Stimulated activated memory B cell treated with anti-CD40 and anti-IgM and Interleukin-4, amounts not matched to agents 10 μg/mL and 1 μg/mL and 100 μg/mL, for 72 hours (primary cell): ENCODE measurements around the gene LYZL1.
"Not testable (repeated sequence)": the region's sequence is repeated elsewhere in the genome, so short reads cannot be mapped to it uniquely, and the experiment has no call there.

Experiments
- ATAC-seq: fragments of 150-1000 bp; cut with Tn5 transposase; 2 replicates; pipeline ENCODE4 v1.10.0; 2021
- H3K27ac Mint-ChIP-seq: one replicate; pipeline ENCODE4 v1.8.0; 2022; ENCODE audit warnings: mild to moderate bottlenecking, mixed read lengths
- H3K27me3 Mint-ChIP-seq: one replicate; pipeline ENCODE4 v1.8.0; 2022; ENCODE audit warnings: mixed read lengths
- H3K36me3 Mint-ChIP-seq: one replicate; pipeline ENCODE4 v1.8.0; 2022; ENCODE audit warnings: mixed read lengths
- H3K4me1 Mint-ChIP-seq: one replicate; pipeline ENCODE4 v1.8.0; 2022; ENCODE audit warnings: mixed read lengths
- H3K4me3 Mint-ChIP-seq: one replicate; pipeline ENCODE4 v1.8.0; 2022; ENCODE audit warnings: mild to moderate bottlenecking, moderate library complexity, mixed read lengths
- H3K9me3 Mint-ChIP-seq: one replicate; pipeline ENCODE4 v1.8.0; 2022; ENCODE audit warnings: mixed read lengths

LYZL1 gene

DNA sequence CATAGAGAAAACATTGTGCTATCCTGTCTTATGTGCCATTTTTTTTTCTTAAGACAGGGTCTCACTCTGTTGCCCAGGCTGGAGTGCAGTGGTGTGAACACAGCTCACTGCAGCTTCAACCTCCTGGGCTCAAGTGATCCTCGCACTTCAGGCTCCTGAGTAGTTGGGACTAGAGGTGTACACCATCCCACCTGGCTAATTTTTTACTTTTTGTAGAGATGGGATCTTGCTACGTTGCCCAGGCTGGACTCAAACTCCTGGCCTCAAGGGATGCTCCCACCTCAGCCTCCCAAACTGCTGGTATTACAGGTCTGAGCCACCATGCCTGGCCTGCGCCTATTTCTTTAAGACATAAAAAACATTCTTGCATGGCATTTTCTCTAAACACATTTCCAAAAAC lies 20.6 kb downstream of the LYZL1 start:
- Mint-ChIP-seq H3K4me1 (peaks cover 5% of the 10 kb centered on the region), H3K27ac (no peak overlapping the region), H3K36me3 (no peaks in the 10 kb centered on the region), H3K9me3 (no peaks in the 10 kb centered on the region), H3K4me3 (no peak overlapping the region), H3K27me3 (peaks cover 16% of the 10 kb centered on the region)
- no peak for ATAC-seq

DNA sequence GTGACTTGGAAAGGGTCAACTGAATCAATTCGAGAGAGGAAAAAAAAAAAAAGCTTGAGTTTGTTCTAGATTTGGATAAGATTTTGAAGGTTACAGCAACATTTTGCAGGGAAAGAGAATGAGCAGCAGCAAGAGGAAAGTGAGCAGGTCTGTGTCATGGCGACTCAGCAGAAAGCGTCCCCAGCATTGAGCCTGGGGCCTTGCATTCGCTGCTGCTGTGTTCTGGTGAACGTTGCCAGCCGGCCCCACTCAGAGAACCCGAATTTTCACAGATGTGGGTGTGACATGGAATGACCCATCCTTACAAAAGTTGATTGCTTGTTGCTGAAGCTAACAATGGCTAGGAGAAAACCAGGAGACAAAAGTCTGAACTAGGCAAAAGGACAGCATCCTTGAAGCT lies 21.6 kb downstream of the LYZL1 start:
- peaks cover 12% of the 10 kb centered on the region for H3K27me3 Mint-ChIP-seq
- not testable (repeated sequence) for ATAC-seq, H3K4me3 Mint-ChIP-seq, H3K9me3 Mint-ChIP-seq, H3K27ac Mint-ChIP-seq, H3K36me3 Mint-ChIP-seq, H3K4me1 Mint-ChIP-seq

DNA sequence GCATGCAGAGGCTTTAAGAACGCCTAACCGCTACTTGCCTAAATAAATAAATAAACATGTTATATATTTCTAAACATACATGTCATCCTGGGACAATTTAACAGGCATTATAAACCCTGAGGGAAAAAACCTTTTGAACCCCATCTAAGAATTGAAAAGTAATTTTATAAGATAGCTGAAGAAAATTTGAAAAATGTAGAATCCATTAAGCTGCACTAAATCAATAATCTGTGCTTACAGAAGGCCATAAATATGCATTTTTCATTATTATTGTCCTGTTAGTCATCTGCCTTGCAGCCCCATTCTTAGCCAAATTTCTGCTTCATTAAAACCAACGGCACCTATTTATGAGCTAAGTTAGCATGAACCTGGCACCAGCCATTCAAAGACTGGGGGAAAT lies 24.2 kb downstream of the LYZL1 start:
- Mint-ChIP-seq H3K27ac (no peak overlapping the region), H3K36me3 (no peaks in the 10 kb centered on the region), H3K27me3 (peaks cover 26% of the 10 kb centered on the region), H3K4me3 (no peak overlapping the region), H3K4me1 (peaks cover under 1% of the 10 kb centered on the region), H3K9me3 (no peaks in the 10 kb centered on the region)
- no peak for ATAC-seq

DNA sequence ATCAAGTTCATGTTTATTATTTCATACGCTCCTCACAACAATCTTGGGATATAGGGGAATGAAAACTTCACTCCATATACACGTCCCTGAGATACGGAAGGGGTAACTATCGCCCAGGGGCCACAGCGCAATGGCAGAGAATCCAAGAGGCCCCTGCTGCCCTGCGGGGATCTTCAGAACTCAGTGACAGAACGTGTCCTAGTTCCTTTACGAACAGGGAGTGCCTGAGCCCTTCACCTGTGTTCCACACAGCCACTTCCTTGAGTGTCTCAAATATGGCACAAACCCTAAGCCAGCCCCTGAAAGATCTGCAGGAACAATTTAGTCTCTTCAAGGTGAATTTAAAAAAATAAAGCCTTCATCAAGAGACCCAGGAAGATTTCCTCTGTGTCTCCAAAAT lies 25.9 kb downstream of the LYZL1 start:
- H3K36me3 Mint-ChIP-seq, result no peaks in the 10 kb centered on the region
- peaks cover 42% of the 10 kb centered on the region for H3K27me3 Mint-ChIP-seq
- no peak overlapping the region for H3K4me3 Mint-ChIP-seq
- no peak for ATAC-seq
- peaks cover 6% of the 10 kb centered on the region for H3K4me1 Mint-ChIP-seq
- no peaks in the 10 kb centered on the region for H3K9me3 Mint-ChIP-seq
- no peak overlapping the region for H3K27ac Mint-ChIP-seq

DNA sequence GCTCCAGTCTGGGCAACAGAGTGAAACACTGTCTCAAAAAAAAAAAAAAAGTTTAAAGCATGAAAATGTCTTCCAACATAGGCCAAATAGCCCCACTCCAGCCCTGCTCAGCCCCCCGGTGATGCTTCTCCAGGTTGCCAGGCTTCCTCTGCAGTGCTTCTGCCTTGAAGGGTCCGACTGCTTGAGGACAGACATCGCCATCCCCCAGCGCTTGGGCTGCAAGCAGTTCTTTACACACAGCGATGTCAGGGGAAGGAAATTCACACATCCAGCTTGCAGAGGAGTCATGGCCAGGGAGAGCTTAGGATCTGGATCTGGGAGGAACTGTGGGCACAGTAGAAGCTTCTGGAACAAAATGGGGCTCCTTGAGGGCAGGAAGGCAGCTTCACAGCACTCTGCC lies 26.9 kb downstream of the LYZL1 start:
- H3K9me3 Mint-ChIP-seq, result no peaks in the 10 kb centered on the region
- peaks cover 47% of the 10 kb centered on the region for H3K27me3 Mint-ChIP-seq
- no peaks in the 10 kb centered on the region for H3K36me3 Mint-ChIP-seq
- H3K4me3 Mint-ChIP-seq, result no peak overlapping the region
- peaks cover 6% of the 10 kb centered on the region for H3K4me1 Mint-ChIP-seq
- ATAC-seq, result no peak
- no peak overlapping the region for H3K27ac Mint-ChIP-seq

DNA sequence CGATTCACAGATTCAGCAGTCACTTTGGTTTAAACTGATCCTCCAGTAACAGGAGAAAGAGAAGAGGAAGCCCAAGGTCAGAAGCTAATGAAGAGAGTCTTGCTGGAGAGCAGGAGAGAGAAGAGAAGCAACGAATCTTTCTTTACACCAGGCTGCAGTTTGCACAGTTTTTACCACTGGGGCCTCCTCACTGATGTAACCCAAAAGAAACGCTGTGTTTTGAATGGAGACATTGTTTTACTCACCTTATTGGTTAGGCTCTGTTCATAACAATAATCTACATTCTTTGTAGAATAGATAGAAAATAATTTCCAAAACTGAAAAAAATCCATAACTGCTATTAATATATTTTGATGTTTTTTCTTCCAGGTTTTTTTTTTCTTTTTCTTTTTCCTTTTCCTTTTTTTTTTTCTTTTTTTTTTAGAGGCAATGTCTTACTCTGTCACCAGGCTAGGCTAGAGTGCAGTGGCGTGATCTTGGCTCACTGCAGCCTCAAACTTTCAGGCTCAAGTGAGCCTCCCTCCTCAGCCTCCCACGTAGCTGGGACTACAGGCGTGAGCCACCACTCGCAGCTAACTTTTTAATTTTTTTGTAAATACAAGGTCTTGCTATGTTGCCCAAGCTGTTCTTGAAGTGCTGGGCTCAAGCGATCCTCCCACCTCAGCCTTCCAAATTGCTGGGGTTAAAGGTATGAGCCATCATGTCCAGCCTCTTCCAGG lies 27.6 kb downstream of the LYZL1 start:
- Mint-ChIP-seq H3K9me3 (no peaks in the 10 kb centered on the region), H3K36me3 (no peaks in the 10 kb centered on the region), H3K27me3 (peaks cover 47% of the 10 kb centered on the region), H3K4me1 (peaks cover 6% of the 10 kb centered on the region), H3K27ac (no peak overlapping the region), H3K4me3 (no peak overlapping the region)
- no peak for ATAC-seq

DNA sequence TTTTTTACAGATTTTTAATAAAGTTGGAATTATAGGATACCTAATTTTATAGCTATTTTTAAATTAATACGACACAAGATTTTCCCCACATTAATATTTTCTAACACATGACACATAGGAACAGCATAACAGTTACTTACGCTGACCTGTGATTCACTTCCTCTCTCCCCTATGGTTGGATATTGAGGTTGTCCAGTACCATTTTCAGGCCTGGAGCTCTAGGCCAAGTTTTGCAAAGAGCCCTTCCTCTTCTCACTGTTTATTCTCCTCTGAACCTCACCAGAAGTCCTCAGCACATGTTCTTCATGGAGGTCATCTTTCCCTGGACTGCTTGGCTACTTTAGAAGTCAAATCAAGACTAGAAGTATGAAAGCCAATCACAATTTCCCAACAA lies 28.2 kb downstream of the LYZL1 start:
- no peaks in the 10 kb centered on the region for H3K9me3 Mint-ChIP-seq
- H3K27ac Mint-ChIP-seq, result no peak overlapping the region
- H3K4me3 Mint-ChIP-seq, result no peak overlapping the region
- H3K4me1 Mint-ChIP-seq, result peaks cover 6% of the 10 kb centered on the region
- H3K27me3 Mint-ChIP-seq, result peaks cover 47% of the 10 kb centered on the region
- ATAC-seq, result no peak
- no peaks in the 10 kb centered on the region for H3K36me3 Mint-ChIP-seq

DNA sequence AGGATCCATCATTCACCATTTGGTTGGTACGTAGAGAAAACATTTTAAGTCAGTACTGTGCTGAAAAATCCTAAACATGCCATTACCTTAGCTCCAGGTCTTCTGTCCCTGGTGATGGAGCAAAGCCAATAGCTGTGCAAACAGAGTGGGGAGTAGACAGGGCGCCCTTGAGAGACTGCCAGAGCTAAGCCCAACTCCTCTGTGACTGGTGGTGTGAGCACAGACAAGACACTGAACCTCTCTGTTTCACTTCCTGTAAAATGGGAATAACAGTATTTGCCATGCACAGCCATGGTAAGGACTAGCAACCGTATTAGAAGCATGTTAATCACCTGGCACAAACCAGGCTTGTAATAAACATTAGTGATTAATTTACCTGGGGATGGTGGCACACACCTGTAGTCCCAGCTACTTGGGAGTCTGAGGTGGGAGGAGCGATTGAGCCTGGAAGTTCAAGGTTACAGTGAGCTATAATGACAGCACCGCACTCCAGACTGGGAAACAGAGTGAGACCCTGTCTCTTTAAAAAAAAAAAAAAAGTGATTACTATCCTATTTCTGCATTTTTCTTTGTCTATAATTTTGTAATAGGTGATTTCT lies 28.7 kb downstream of the LYZL1 start:
- Mint-ChIP-seq H3K4me3 (no peak overlapping the region), H3K4me1 (peaks cover 6% of the 10 kb centered on the region), H3K36me3 (no peaks in the 10 kb centered on the region), H3K27ac (no peak overlapping the region), H3K27me3 (peaks cover 47% of the 10 kb centered on the region), H3K9me3 (no peaks in the 10 kb centered on the region)
- no peak for ATAC-seq

DNA sequence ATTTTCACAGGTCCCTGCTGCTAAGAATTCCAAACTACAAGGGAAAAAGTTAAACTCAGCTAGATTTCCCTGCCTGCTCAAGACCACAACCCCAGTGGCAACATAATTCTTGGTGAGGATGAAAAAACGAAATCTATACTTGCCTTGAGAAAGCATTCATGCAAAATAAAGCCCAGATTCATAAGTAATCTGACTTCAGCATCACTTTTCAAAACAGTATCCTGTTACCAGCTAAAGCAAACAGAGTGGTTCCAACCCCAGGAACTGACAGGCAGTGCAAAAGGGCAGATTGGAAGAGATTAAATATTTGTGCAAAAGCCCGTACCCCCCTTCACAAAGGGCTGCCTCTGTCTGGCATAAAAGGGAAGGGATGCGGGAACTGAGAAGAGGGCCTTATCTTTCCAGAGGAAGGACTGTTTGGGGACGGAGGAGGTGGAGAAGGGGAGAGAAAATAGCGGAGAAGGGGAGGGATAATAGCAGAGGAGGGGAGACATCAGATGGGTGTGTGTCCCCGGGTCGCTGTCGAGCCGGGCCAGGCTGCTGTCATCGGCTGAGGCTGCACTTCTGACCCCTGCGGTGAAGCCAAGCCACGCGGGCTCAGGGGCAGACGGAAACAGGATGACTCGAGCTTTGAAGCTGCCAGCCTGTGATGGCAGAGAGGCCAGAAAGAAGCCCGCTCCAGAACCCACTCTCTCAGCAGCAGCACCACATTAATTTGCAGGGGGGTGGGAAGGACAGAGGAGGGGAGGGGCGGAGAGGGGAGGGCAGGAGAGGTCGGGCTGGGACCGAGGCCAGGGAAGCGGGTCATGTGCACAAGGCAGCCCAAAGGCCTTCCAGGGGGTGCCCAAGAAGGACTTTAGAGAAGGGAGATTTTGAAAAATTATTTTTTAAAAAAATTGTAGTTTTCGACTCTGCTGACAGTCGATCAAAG lies 29.5 kb downstream of the LYZL1 start:
- not testable (repeated sequence) for H3K4me3 Mint-ChIP-seq, H3K9me3 Mint-ChIP-seq, H3K4me1 Mint-ChIP-seq, H3K36me3 Mint-ChIP-seq, H3K27ac Mint-ChIP-seq
- ATAC-seq, result peak; percentile 18
- peaks cover 47% of the 10 kb centered on the region for H3K27me3 Mint-ChIP-seq

DNA sequence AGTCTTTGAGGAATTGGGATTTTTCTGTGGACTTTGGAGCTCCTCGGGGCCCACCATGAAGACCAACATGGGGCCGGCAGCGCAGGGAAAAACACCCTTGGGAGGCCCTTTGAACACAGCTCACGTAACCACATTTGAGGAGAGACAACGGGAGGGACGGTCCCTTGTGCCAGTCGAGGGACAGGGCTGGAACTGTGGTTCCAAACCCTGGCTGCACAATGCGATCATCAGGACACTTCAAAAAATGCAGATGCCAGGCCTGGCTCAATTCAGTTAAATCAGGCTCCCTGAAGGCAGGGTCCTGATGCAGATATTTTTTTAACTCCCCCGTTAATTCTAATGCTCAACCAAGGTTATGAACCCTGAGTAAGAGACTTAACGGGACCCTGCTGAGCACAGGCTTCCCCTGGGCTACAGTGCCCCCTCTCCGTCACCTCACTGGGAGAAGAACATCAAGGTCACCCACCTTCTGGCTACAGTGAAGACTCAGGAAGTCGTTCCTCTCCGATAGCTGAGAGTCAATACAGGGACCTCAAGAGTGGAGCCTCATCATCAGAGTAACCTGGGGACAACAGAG lies 30.4 kb downstream of the LYZL1 start:
- ATAC-seq, result no peak
- Mint-ChIP-seq H3K4me3 (no peak overlapping the region), H3K9me3 (no peaks in the 10 kb centered on the region), H3K36me3 (no peaks in the 10 kb centered on the region), H3K27ac (no peak overlapping the region), H3K27me3 (peaks cover 41% of the 10 kb centered on the region), H3K4me1 (peaks cover 6% of the 10 kb centered on the region)

DNA sequence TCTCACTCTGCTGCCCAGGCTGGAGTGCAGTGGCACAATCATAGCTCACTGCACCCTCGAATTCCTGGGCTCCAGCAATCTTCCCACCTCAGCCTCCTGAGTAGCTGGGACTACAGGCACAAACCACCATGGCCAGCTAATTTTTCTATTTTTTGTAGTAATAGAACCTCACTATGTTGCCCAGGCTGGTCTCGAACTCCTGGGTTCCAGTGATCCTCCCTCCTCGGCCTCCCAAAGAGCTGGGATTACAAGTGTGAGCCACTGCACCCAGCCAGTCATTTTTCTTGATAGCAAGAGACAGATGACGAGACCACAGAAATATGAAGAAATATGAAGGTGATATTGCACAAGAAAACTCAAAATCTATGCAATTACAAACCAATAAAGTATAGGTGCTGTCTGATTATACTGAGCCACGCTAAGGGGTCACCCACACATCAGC lies 31.8 kb downstream of the LYZL1 start:
- not testable (repeated sequence) for H3K27ac Mint-ChIP-seq, H3K9me3 Mint-ChIP-seq, H3K4me1 Mint-ChIP-seq, H3K4me3 Mint-ChIP-seq, ATAC-seq, H3K36me3 Mint-ChIP-seq
- H3K27me3 Mint-ChIP-seq, result peaks cover 35% of the 10 kb centered on the region

DNA sequence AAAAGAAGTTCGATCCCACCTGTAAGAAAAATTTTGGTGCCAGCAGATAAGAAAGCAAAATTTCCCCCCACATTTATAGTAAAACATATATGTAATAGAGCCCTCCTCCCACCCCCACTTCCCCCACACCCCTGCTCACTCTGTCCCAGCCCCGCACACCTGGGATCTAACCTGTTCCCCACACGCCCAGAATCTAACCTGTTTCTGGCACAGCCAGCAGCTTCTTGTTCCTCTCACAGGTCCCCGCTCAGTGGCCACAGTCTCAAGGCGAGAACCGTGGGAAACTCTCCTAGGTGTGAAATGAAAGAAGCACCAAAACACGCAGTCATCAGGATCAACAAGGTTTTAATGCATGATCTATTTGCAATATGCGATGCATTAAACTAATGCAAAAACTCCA lies 32.8 kb downstream of the LYZL1 start:
- no peak for ATAC-seq
- no peaks in the 10 kb centered on the region for H3K9me3 Mint-ChIP-seq
- H3K36me3 Mint-ChIP-seq, result no peaks in the 10 kb centered on the region
- peaks cover 6% of the 10 kb centered on the region for H3K4me1 Mint-ChIP-seq
- no peak overlapping the region for H3K4me3 Mint-ChIP-seq
- no peak overlapping the region for H3K27ac Mint-ChIP-seq
- H3K27me3 Mint-ChIP-seq, result peaks cover 35% of the 10 kb centered on the region

DNA sequence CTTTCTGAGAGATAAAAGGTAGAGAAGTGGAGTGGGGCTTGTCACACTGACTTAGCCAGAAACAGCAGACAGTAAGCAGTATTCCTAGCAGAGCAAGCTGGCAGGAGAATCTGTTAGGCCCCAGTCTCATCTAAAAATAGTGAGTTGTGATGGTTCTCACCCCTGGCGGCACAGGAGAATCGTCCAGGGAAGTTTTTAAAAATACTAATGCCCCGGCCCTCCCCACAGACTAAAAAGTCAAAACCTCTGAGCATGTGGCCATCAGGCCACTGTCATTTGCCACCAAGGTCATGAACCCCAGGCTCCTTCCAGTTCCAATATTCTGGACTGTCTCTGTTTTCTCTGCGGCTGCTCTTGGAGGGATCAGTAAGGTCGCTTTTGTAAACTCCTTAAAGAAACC lies 34.0 kb downstream of the LYZL1 start:
- peaks cover 6% of the 10 kb centered on the region for H3K4me1 Mint-ChIP-seq
- no peak overlapping the region for H3K27ac Mint-ChIP-seq
- no peak for ATAC-seq
- H3K27me3 Mint-ChIP-seq, result peaks cover 23% of the 10 kb centered on the region
- H3K36me3 Mint-ChIP-seq, result no peaks in the 10 kb centered on the region
- no peak overlapping the region for H3K4me3 Mint-ChIP-seq
- no peaks in the 10 kb centered on the region for H3K9me3 Mint-ChIP-seq

DNA sequence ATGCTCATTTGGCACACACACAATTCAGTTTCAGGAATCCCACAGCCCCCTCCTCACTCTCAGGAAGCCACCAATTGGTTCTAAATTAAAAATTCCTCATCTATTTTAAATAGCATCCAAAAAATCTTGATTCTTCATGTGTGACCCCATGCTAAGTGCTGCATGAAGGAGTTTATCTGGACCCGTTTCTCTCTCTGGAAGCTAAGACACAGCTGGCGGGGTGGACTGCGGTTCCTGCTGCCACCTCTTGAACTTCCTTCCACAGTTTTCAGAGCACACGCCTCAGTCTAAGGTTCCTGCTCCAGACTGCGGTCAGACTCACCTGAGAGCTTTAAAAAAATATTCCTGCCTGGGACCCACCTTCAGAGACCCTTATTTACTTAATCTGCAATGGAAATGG lies 34.5 kb downstream of the LYZL1 start:
- H3K27ac Mint-ChIP-seq, result no peak overlapping the region
- ATAC-seq, result no peak
- H3K36me3 Mint-ChIP-seq, result no peaks in the 10 kb centered on the region
- H3K27me3 Mint-ChIP-seq, result peaks cover 18% of the 10 kb centered on the region
- H3K4me3 Mint-ChIP-seq, result no peak overlapping the region
- H3K9me3 Mint-ChIP-seq, result no peaks in the 10 kb centered on the region
- peaks cover 2% of the 10 kb centered on the region for H3K4me1 Mint-ChIP-seq

DNA sequence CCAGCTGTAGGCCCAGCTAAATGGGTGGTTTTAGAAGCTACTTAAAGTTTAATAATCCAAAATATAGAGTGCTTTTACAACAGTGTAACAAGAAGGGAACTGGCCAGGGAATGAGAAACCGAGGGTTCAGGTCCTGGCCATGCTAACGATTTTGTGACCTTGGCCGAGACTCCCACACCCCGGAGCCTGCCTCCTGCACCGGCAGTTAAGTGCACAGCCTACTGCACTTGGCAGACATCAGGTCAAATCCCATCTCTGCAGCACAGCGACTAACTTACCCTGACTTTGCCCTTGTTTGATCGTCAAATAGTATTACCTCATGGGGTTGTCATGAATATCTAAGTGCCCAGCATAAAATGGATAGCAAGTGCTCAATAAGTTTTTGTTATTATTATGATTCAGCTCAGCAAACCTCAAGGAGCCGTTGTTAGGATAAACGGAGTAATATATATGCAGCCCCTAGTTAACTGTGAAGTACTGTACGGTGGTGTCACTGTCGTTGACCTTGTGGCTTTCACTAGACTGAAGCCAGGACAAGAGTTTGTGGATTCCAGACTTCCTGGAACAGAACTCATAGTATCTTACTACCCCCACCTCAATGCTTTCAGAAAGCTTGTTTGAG lies 35.5 kb downstream of the LYZL1 start:
- Mint-ChIP-seq H3K36me3 (no peaks in the 10 kb centered on the region), H3K4me3 (no peak overlapping the region), H3K27ac (no peak overlapping the region), H3K27me3 (peaks cover 8% of the 10 kb centered on the region), H3K9me3 (no peaks in the 10 kb centered on the region), H3K4me1 (no peaks in the 10 kb centered on the region)
- ATAC-seq, result no peak
